ENCODE data around the gene AVPR1B.

Gene AVPR1B, protein sequence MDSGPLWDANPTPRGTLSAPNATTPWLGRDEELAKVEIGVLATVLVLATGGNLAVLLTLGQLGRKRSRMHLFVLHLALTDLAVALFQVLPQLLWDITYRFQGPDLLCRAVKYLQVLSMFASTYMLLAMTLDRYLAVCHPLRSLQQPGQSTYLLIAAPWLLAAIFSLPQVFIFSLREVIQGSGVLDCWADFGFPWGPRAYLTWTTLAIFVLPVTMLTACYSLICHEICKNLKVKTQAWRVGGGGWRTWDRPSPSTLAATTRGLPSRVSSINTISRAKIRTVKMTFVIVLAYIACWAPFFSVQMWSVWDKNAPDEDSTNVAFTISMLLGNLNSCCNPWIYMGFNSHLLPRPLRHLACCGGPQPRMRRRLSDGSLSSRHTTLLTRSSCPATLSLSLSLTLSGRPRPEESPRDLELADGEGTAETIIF

DNA sequence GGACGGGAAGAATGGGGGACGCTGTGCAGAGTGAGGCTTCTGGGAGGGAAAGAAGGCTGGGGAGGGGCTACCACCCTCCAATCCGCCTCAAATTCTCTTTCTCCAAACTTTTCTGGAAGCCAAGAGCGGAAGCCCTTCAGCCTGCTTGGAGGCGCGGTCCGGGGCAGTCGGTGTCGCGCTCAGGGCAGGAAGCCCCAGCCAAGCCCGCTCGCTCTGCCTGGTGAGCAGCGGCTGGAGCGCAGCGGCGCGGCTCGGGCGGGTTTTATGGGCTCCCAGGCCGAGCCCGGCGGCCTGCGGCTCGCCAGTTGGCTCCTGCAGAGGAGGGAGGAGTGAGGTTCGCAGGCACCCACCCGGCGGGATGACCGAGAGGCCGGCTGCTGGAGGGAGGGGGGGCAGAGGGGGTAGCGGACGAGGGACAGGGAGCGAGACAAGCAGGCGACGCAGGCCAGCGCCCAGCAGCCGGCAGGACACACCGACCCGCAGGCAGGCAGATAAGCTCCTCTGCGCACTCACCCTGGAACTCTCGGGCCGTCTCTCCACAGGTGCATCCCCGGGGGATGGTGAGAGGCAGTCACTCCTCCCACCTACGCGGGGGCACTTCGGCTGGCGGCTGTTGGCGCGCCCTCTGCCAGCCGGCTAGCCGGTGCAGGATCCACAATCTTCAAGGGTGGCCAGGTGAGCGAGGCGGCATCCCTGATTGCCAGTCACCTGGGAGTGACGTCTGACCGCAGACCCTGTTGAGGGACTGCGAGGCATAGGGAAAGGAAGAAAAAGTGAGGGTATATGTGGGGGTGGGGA lies at the start of gene AVPR1B:
Gene AVPR1B (minus strand): TSS at position 238 of the 798 bp plus-strand sequence. CDS start 498 bp downstream, outside the sequence.
- DNase-seq (ENCODE audit: low read depth in 2 of 2), result peak in 1 of 2 donors; percentile 20

DNA sequence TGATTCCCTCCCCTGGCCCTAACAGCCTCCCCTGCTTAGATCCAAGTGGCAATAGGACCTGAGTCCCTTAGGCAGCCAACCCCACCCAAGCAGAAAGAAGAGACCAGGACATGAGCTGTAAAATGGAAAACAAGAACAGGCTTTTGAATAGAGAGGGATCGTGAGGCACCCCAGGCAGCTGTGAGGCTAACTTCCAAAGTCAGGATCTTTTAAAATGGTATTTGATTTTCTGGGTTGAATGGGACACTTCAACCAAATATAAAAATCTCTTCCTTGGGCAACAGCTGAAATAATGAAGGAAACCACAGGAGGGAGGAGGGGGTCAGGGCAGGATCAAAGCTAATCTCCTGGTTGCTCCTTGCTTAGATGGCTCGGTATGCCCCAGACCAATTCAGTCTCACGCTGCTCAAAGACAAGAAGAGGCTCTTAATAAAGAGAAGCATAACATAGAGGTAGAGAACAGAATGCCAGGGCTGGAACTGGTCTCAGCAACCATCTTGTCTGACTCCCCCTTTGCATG lies 28.6 kb upstream of the AVPR1B start:
- no peak for DNase-seq (ENCODE audit: low read depth in 2 of 2)

DNA sequence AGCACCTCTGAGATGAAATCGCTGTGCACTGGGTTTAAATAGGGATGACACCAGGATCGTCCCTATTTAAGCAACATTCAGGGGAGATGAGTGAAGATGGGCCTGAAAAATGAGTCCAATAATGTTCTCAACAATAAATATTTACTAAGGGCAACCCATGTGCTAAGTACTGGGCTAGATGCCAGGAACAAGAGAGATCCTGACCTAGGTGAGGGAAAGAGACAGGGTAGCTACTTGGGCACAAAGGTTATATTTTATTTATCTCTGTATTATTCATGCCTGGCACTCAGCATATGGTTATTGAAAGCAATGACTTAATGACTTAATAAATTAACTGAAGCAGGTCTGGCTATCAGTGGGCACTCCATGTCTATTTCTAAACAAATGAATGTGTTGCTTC lies 27.4 kb upstream of the AVPR1B start:
- DNase-seq (ENCODE audit: low read depth in 2 of 2), result no peak

DNA sequence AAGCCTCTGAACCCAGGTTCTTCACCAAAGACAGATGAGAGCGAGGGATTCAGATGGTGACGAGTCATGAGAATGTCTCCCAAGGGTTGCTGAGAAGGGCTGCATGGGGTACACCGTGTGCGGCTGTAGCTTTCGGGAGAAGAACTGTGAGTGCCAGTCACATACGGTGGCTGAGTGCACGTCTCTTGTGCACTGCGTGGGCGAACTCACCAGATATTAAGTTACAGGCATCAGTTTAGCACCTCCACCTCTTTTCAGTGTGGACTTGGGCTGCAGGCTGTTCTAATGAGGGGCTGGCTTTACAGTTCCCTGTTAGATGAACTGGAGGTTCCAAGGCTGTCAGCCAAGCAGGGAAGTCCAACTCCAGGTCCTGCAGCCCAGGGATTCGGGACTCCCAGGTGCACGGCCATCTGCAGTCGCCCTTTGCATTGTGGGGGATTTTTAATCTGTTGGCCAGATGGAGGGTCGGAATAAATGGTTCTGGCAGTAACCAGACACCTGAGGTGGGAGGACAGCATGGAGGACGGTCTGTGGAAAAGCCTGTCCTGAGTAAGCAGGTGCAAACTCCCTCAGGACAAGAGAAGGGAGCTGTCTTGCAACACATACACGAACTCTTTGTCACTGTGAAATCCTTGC lies 26.5 kb upstream of the AVPR1B start:
- no peak for DNase-seq (ENCODE audit: low read depth in 2 of 2)

DNA sequence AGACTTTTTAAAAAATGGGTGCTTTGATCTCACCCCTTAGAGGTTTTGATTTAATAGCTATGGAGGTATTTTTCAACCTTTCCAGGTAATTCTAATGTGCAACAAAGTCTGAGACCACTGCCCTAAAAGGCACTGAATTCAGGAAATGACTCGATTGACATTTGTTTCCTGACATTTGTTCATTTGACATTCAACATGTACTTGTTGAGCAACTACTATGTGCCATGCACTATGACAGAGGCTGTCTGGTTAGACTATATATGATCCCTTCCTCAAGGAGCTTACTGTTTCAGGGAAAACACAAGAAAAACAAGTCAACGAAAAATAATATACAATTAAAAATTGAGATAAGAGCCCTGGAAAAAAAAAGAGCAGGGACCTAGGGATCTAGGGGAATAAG lies 25.6 kb upstream of the AVPR1B start:
- DNase-seq (ENCODE audit: low read depth in 2 of 2), result no peak

DNA sequence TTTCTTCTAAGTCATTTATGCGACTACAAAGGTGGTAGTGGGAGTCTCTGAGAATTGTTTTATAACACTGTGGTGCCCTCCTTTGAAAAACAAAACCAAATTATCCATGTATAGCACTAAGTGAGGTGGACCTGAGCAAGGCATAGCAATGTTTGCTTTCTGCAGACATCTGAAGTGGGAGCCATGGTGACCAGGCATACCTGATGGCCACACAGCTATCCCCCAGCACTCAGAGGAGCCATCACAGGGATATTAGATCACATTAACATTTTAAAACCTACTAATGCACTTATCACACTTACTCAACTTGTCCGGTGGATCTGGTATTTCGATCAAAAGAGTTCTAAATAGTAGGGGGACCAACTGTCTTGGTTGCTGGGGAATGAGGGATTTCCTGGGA lies 24.8 kb upstream of the AVPR1B start:
- DNase-seq (ENCODE audit: low read depth in 2 of 2), result no peak

DNA sequence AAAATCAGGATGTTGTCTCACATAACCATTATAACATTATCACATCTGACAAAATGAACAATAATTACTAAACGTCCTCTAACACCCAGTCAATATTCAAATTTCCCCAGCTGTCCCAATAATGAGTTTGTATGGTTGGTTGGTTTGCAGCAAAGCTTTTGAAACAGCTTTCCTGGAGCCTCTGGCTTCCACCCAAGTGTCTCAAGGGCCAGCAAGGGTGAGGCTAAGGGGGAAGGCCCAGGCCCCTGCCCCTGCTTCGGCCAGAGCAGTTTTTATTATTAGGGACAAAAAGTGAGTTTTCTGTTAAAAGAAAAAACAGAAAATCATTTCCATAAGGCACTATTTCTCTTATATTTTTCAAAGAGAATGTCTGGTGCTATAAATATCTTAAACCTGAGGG lies 19.1 kb upstream of the AVPR1B start:
- DNase-seq (ENCODE audit: low read depth in 2 of 2), result no peak

DNA sequence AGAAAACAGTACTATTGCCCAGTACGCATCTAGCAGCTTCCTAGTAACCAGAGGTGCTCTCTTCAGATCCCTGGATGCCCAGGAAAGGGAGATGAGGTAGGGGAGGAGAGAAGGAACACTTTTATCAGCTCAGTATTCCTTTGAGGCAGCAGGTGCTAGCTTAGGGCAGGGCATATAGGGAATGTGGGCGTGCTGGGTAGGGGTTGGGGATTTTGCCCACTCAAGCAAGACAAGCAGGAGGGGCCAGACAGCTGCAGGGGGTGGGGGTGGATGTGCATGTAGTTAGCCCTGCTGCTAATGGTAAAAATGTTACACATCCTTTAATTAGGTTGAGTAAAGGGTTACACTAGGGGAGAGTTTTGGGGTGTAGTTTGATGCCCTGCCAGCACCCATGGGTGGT lies 18.1 kb upstream of the AVPR1B start:
- no peak for DNase-seq (ENCODE audit: low read depth in 2 of 2)

DNA sequence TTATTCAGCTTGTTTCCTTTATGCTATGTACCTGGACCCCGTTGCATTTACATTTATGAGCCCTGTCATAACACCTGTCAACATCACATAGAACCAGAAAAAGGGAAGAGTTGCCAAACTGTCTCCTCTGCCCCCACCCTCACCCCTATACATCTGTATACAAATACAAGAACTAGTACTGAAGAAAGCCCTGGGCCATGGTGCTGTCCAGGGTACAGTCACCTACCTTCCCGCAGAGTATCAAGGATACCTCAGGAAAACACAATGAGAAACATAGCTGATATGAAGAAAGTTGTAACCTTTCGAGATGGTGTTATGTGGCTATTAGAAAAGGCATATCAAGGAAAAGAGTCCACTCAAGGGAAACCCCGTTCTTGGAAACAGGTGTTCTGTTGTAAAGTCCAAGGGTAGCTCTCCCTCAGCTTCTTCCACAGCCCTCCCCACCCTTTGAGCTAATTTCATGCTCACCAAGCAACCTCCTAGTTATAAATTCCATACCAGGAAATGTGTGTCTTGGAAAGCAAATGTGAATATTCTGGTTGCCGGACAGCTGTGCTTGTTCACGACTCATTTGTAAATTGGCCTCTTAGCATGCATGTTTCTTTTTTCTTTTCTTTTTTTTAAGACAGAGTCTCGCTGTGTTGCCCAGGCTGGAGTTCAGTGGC lies 16.7 kb upstream of the AVPR1B start:
- DNase-seq (ENCODE audit: low read depth in 2 of 2), result no peak

DNA sequence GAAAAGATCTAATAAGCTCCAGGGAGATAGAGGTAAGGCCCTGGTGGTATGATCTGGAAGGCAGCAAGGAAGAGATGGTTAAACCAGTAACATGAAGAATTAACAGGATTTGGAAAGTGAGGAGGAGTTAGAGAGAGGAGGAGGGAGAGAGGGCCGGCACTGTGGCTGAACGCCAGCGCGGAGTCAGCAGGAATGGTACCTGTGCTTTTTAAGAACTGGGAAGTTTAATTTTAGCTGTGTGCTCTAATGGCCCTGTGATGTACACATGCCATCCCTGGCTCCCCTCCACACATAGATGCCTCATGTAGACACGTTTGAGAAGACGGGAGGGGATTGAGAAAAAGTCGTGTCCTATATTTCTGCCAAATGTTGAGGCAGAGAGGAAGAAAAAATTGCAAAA lies 13.8 kb upstream of the AVPR1B start:
- DNase-seq (ENCODE audit: low read depth in 2 of 2), result no peak

DNA sequence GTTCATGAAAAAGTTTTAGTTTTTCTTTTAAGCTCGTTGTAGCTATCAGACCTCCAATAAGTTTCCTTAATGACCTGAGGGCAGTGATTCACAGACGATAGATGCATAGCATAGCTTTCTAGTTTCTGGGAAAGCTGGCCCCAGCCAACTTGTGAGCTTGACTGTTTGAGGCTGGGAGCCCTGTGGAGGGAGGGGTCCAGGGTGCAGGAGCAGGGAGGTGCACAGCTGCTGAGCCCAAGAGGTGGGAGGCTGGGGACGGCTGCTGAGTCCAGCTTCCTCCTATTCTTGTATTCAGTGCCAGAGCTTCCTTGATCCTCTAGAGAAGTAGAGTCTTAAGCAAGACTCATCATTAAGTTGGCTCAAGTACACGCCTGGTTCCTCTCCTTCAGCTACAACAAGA lies 11.0 kb upstream of the AVPR1B start:
- no peak for DNase-seq (ENCODE audit: low read depth in 2 of 2)

DNA sequence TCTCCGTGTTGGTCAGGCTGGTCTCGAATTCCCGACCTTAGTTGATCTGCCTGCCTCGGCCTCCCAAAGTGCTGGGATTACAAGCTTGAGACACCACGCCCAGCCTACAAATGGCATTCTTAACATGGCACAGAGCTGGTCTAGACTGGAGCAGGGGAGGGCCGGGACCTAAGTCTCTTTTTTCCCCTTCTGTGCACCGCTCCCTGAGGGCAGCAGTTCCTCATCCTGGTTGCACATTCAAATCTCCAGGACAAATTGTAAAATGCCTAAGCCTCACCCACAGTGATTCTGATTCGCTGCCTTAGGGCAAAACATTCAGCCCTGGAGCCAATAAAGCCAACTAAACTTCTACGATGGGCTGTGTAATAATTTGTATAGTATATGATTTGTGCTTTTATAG lies 10.1 kb upstream of the AVPR1B start:
- no peak for DNase-seq (ENCODE audit: low read depth in 2 of 2)

DNA sequence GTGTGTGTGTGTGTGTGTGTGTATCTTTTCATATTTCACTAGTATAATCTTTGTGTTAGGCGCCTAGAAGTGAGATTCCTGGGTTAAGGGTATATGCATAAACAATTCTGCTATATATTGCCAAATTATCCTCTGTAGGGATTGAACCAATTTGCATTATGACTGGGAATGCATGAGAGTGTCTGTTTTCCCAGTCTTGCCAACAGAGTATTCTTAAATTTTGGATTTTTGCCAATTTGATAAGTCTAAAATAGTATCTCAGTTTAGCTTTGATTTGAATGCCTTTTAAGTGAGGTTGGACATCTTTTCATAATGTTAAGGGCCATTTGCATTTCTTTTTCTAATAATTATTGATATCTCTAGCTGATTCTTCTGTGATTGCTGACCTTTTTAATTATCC lies 8.2 kb upstream of the AVPR1B start:
- DNase-seq (ENCODE audit: low read depth in 2 of 2), result no peak

DNA sequence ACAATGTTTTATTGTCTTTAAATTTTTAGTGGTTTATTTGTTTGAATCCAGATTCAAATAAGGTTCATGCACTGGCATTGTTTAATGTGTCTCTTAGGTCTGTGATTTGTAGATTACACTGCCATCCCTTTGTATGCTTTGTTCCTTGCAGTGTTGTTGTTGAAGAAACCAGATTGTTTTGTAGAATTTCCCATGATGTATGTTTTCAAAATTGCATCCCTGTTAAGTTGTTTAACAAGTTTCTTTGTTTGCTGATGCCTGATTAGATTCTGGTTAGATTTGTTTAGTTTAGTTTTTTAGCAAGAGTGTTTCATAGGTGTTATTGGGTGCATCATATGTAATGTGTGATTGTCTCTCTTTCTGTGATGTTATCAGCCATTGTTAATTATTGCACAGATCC lies 5.5 kb upstream of the AVPR1B start:
- no peak for DNase-seq (ENCODE audit: low read depth in 2 of 2)

DNA sequence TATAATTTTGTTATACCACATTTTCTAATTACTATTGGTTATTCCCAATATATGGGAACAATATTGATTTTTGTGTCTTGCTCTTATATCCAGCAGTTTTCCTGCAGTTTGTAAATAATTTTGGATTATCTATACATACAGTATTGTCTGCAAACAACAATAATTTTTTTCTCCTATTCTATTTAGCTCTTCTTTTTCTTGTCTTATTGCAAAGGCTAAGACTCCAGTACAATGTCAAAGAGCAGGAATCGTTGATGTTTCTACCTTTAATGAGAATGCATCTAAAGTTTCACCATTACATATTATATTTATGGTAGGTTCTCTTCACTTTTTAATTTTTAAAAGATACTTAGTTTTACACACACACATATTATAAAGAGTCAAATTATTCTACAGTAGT lies 4.1 kb upstream of the AVPR1B start:
- DNase-seq (ENCODE audit: low read depth in 2 of 2), result no peak

DNA sequence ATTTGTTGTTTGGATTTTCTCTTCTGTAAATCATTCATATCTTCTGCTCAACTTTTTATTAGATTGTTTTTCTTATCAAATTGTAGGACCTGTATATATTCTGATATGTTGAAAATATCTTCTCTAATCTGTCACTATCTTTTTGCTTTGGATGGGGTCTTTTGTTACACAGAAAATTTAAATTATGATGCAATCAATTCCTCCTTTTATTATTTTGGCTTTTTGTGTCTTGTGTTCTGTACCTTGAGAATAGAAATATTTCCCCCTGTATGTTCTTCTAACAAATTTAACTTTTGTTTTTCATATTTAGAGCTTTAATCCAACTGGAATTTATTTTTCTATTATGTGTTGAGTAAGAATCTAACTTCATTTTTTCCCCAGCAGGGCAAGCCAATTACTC lies 3.2 kb upstream of the AVPR1B start:
- DNase-seq (ENCODE audit: low read depth in 2 of 2), result no peak

DNA sequence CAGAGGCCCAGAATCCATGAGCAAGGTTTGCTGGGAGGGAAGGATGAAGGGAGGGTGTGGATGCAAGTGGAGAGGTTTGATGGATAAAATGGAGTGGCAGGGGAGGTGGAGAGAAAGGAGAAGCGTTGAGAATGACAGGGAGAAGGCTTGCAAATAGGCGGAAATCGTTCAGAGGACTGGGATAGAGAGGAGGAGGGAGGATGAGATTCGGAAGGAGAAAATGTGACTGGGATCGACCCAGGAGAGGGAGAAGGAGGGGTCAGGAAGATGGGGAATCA lies 376 bp downstream of the AVPR1B start:
- DNase-seq (ENCODE audit: low read depth in 2 of 2), result no peak

DNA sequence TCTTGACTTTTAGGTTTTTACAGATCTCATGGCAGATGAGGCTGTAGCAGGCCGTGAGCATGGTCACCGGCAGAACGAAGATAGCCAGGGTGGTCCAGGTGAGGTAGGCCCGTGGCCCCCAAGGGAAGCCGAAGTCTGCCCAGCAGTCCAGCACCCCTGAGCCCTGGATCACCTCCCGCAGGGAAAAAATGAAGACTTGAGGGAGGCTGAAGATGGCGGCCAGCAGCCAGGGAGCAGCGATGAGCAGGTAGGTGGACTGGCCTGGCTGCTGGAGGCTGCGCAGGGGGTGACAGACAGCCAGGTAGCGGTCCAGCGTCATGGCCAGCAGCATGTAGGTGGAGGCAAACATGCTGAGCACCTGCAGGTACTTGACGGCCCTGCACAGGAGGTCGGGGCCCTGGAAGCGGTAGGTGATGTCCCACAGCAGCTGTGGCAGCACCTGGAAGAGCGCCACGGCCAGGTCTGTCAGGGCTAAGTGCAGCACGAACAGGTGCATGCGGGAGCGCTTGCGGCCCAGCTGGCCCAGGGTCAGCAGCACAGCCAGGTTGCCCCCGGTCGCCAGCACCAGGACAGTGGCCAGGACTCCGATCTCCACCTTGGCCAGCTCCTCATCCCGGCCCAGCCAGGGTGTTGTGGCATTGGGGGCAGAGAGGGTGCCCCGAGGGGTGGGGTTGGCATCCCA lies 856 bp downstream of the AVPR1B start:
- no peak for DNase-seq (ENCODE audit: low read depth in 2 of 2)

DNA sequence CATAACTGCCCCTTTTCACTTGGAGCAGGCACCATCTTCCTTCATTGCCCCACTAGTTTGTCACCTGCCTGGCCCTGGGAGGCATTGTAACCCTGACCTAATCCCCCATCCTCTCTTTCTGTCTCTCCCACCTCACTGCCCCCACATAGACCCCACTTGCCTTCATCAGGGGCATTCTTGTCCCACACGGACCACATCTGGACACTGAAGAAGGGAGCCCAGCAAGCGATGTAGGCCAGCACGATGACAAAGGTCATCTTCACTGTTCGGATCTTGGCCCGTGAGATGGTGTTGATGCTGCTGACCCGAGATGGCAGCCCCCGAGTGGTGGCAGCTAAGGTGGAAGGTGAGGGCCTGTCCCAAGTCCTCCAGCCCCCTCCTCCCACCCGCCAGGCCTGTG lies 1.4 kb downstream of the AVPR1B start:
- no peak for DNase-seq (ENCODE audit: low read depth in 2 of 2)

DNA sequence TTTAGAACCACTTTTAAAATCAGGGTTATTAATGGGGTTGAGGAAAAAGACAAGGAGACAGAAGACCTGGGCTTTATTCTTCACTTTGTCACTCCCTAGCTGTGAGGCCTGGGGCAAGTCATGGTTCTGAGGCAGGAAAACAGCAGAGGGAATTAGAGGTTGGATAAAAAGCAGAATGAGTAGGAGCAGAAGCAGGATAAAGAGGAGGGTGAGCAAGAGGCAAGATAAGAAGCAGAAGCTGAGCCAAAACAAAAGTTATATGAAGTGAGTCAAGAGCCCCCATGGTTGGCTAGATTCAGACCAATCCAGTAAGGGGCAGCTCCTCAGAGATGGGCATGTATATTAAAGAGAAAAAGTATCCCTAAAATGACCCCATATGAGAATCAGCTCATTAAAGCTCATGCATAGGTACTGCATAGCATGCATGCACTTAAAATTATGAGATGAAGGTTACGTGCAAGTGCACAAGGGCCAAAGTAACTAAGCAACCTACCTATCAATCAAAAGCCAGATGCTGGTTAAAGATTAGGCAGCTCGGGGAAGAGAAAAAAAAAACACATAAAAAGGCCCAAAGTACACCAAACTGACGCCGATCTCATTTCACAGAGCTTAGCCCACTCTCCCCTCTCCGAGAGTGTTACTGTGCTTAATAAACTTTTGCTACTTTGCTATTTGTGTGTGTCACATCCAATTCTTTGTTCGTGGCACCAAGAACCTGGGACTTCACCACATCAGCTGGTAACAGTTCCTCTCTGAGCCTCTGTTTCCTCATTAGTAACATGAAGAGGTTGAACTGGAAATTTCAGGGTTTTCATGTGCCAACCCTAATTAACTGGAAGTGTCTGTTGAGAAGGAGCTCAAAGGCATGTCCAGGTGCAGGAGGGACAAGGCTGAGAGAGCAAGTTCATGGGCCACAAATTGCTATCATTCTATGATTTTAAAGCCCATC lies 2.2 kb downstream of the AVPR1B start:
- no peak for DNase-seq (ENCODE audit: low read depth in 2 of 2)
